Measurements from ENCODE around the gene RNF150. TPM values are rescaled to one million over a fixed set of nuclear protein-coding genes. Genes with fewer than 3 reads are reported as not detected.

RNF150 gene
- total and polyA plus RNA-seq, 2 of the 4 experiments (the other 2 are of a cell fraction) = 6.2 to 18.1 TPM

DNA sequence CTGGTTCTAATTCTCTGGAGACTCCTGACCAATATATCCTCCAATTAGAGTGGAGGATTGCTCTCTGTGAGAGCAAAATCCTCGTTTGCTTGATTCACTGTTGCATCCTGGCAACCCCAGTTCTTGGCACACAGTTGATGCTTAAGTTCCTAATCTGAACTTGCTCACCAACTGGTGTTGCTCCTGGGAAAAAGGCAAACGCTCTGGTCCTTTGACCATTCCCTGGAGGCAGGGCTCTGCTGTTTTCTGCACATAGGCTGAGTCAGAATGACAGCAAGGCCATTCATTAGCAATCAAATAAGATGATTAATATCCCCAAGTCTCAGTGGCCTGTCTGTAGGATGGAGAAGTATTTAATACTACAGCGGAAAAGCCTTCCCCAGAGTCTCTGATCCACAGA is 204.4 kb downstream of the RNF150 start:
- Histone ChIP-seq H3K27me3 (ENCODE audit: control insufficient read depth, insufficient read depth, low read length) (no peaks in the 10 kb centered on the region), H4K20me1 (ENCODE audit: insufficient read depth, low read length) (no peaks in the 10 kb centered on the region), H2AFZ (replicated peaks; ENCODE audit: low read length, poor library complexity) (no peak overlapping the region), H2AK5ac (ENCODE audit: low read depth, low read length) (no peak overlapping the region), H3K9me1 (ENCODE audit: insufficient read depth, low read length) (no peaks in the 10 kb centered on the region; the same call in 1 of the 2 replicates), H2BK15ac (ENCODE audit: low read depth, low read length) (no peak overlapping the region), H3K79me1 (ENCODE audit: low read depth in 1 of 2, low read length in 2 of 2) (no peaks in the 10 kb centered on the region), H4K5ac (ENCODE audit: low read depth, low read length) (no peak overlapping the region), H3K4me1 (ENCODE audit: control insufficient read depth, insufficient read depth, low read length) (no peaks in the 10 kb centered on the region), H2BK120ac (ENCODE audit: low read depth, low read length) (no peak overlapping the region), H3K4me3 (ENCODE audit: insufficient read depth, low read depth, low read length) (no peak overlapping the region), H4K91ac (ENCODE audit: insufficient read depth, low read depth, low read length) (no peak overlapping the region), H2AK9ac (replicated peaks; ENCODE audit: low read depth, low read length, poor library complexity) (no peak overlapping the region), H3K9ac (ENCODE audit: low read depth, low read length) (no peak overlapping the region), H3K4me2 (ENCODE audit: low read depth, low read length) (no peak overlapping the region), H3K4ac (ENCODE audit: low read depth, low read length) (no peak overlapping the region), H3K56ac (ENCODE audit: extremely low read depth, insufficient read depth, low read length) (no peak overlapping the region), H3K36me3 (ENCODE audit: control insufficient read depth, insufficient read depth, low read length) (no peaks in the 10 kb centered on the region), H3K27ac (ENCODE audit: insufficient read depth, low read length) (no peak overlapping the region), H2BK5ac (ENCODE audit: low read depth, low read length, poor library complexity, severe bottlenecking) (no peak overlapping the region), H3K9me3 (ENCODE audit: control insufficient read depth, insufficient read depth, low read length) (no peaks in the 10 kb centered on the region), H3K18ac (ENCODE audit: low read depth, low read length) (no peak overlapping the region), H2BK20ac (ENCODE audit: low read depth, low read length) (no peak overlapping the region), H3K14ac (replicated peaks; ENCODE audit: low read depth, low read length) (no peak overlapping the region), H3K23ac (ENCODE audit: low read depth, low read length) (no peak overlapping the region), H4K8ac (ENCODE audit: low read depth in 2 of 2, low read length in 2 of 2) (no peak overlapping the region)
- dilution Hi-C loops (cut with HindIII; ENCODE audit: low sequenced_read_pairs, unreplicated experiment) (no loop called here), in situ Hi-C loops (cut with MboI; ENCODE audit: low sequenced_read_pairs) (no loop called here), intact Hi-C loops (cut with micrococcal nuclease) (no loop called here)
- ChIA-PET CTCF (no interaction called here), POLR2A (ENCODE audit: unreplicated experiment) (no interaction called here)
- no peak for ATAC-seq (ENCODE audit: low read depth)
- no CpG with 5 or more reads among the region's 3 CpGs for WGBS, 2 experiments (ENCODE audit: extremely low coverage in 2 of 2, insufficient read length in 1 of 2)
- no TSS peak for BruUV-seq (replicated peaks)
- TF ChIP-seq ELK1 (IDR thresholded peaks at IDR 0.05; ENCODE audit: borderline replicate concordance, low read depth, low read length) (no peak), POLR2A (IDR thresholded peaks at IDR 0.05; ENCODE audit: low read depth, low read length) (no peak)
- no peak for DNase-seq
